Esophagus (tissue), 2 donors: ENCODE data around the gene LRRC40. TPM values are rescaled to one million over a fixed set of nuclear protein-coding genes. Genes with fewer than 3 reads are reported as not detected.

Experiments used
- H3K27ac ChIP-seq, 2 donors: one replicate each; pipeline ENCODE4 v1.5.1; 2013; ENCODE audit warnings: low read depth in 2 of 2, mild to moderate bottlenecking in 2 of 2, inconsistent platforms in 1 of 2, low read length in 1 of 2, moderate library complexity in 1 of 2
- H3K27me3 ChIP-seq, 2 donors: one replicate each; pipeline ENCODE4 v1.6.1; 2013; ENCODE audit warnings: low read length in 2 of 2, control low read depth in 1 of 2, mild to moderate bottlenecking in 1 of 2; ENCODE audit not compliant: insufficient read depth in 2 of 2, control insufficient read depth in 1 of 2
- H3K36me3 ChIP-seq, 2 donors: one replicate each; pipeline ENCODE4 v1.6.1; 2013; ENCODE audit warnings: low read length in 1 of 2; ENCODE audit not compliant: control insufficient read depth in 2 of 2, insufficient read depth in 2 of 2
- H3K4me1 ChIP-seq, 2 donors: one replicate each; pipeline ENCODE4 v1.6.1; 2013; ENCODE audit warnings: low read length in 1 of 2; ENCODE audit not compliant: control insufficient read depth in 2 of 2, insufficient read depth in 2 of 2
- H3K4me3 ChIP-seq, 2 donors: one replicate each; pipeline ENCODE4 v1.5.1; 2013; ENCODE audit warnings: low read length in 2 of 2, mild to moderate bottlenecking in 2 of 2, low read depth in 1 of 2, moderate library complexity in 1 of 2
- H3K9me3 ChIP-seq, 2 donors: one replicate each; pipeline ENCODE4 v1.6.1; 2013; ENCODE audit warnings: mild to moderate bottlenecking in 2 of 2, low read depth in 1 of 2, low read length in 1 of 2, moderate library complexity in 1 of 2; ENCODE audit not compliant: control insufficient read depth in 2 of 2, insufficient read depth in 1 of 2
- WGBS, 2 donors: extraction: QIAGEN DNeasy Blood & Tissue Kit; methylation state at CpG; one replicate each; pipeline ENCODE4 v1.1.7; 2013; 5-methylcytosine and 5-hydroxymethylcytosine counted together
- polyA plus RNA-seq, 2 donors: library from polyadenylated mRNA; stranded (reverse); fragments of 200-250 nt; gene quantifications; one replicate each; pipeline ENCODE4 v1.2.3, GENCODE V29; 2013
- donor health status: healthy with polysubstance abuse.
- donor health status: Bipolar disorder and iron deficiency.

LRRC40 gene
- polyA plus RNA-seq, 2 donors: 5.9 to 6.1 TPM

DNA sequence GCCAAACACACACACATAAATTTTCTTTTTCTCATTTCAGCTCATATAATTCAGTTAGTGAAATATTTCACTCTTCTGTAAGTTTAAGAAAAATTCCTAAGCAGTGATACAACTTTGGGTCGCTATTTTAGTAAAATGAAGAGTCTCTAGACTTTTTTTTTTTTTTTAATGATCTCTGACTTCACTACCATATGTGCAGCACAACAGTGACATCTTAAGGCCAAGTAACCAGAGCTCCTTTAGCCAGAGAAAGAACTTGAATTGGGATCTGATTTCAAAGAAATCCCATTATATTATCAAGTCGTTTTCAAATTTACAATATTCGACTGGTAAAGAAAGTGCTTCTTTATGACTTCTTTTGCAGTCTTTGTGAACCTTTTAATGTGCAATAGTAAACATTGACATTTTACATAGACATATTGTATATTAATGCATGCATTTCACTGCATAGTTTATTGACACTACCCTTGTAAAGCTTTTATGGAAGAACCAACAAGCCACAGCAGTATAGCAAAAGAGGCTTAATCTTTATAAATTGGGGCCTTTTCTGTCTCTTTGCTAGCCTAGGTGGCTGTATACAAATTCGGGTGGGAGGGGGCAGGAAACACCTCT, 62.2 kb downstream of the LRRC40 start:
- H3K27me3 ChIP-seq: no peaks in the 10 kb centered on the region
- no peak overlapping the region for H3K27ac ChIP-seq
- no peaks in the 10 kb centered on the region for H3K4me1 ChIP-seq
- no peaks in the 10 kb centered on the region for H3K9me3 ChIP-seq
- H3K4me3 ChIP-seq: no peak overlapping the region
- no peaks in the 10 kb centered on the region for H3K36me3 ChIP-seq
- 52 to 61% methylated on average over 4 of the region's 4 CpGs for WGBS, 2 donors

DNA sequence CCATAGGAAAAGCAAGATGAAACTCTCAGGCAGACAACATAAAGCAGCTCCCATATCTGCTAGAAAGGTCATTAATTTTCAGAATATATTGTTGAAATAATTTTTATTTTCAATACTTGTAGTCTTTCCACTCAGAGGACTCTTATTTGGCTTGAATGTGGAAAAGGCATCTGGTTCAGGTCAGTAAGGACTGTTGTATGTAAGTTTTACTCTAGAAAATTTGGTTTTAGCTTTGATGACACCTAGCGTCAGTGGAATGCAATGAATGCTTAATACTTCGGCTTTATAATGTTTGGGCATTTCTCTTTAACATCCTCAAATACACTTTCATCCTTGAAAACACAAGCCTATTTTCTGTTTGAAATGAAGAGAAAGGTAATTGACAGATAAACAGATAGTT, 63.3 kb downstream of the LRRC40 start:
- Histone ChIP-seq H3K27me3 (no peaks in the 10 kb centered on the region), H3K9me3 (no peaks in the 10 kb centered on the region), H3K4me3 (no peak overlapping the region), H3K4me1 (no peaks in the 10 kb centered on the region), H3K27ac (no peak overlapping the region), H3K36me3 (no peaks in the 10 kb centered on the region)
- WGBS, 2 donors: 58 to 64% methylated on average over 2 of the region's 2 CpGs

- H3K9me3 ChIP-seq: no peaks in the 10 kb centered on the region
- H3K4me1 ChIP-seq: no peaks in the 10 kb centered on the region
- no peak overlapping the region for H3K27ac ChIP-seq
- WGBS, 2 donors: 69 to 73% methylated on average over 3 of the region's 3 CpGs
- no peaks in the 10 kb centered on the region for H3K36me3 ChIP-seq
- H3K27me3 ChIP-seq: no peaks in the 10 kb centered on the region
- no peak overlapping the region for H3K4me3 ChIP-seq
These were observed 64.5 kb downstream of the LRRC40 start for GRCh38 chr1:70140894-70141293.

DNA sequence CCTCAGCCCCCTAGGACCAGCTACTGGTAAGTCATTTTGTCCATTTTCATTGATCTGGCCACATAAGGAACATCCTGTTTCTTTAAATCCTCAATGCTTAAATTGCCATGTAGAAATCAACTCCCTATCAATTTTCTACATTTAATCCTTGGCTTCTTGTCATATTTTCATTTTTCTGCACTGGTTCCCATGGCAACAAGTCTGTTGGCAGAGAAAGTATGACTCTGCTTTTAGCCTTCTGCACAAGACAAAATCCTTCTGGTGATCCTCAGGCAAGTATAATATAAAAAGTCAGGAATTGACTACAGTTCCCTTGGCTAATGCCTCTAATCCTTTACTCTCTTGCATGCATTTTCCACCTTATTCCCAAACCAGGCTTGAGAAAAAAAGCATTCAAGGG, 65.0 kb downstream of the LRRC40 start:
- H3K36me3 ChIP-seq: no peaks in the 10 kb centered on the region
- no peak overlapping the region for H3K27ac ChIP-seq
- H3K4me1 ChIP-seq: no peaks in the 10 kb centered on the region
- H3K27me3 ChIP-seq: no peaks in the 10 kb centered on the region
- H3K9me3 ChIP-seq: no peaks in the 10 kb centered on the region
- H3K4me3 ChIP-seq: no peak overlapping the region

DNA sequence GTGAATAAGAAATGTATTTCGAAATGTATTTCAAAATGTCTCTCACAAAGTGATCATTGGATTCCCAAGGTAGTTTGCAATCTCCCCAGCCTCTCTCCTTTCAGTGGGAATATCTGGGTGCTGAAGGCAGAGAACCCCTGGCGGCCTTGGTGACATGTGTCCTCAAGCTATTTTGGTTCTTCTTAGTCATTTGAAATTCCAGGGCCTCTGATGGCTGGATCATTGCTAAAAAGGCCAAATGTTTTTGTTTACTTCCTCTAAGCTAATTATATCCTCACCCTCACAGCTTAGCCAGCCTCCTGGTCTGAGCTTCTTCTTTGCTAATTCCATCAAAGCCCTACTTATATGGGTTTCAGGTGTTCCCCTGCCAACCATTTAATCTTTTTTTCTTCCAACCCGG, 71.2 kb downstream of the LRRC40 start:
- no peak overlapping the region for H3K27ac ChIP-seq
- no peaks in the 10 kb centered on the region for H3K36me3 ChIP-seq
- H3K4me3 ChIP-seq: no peak overlapping the region
- 66 to 74% methylated on average over 3 of the region's 3 CpGs for WGBS, 2 donors
- H3K9me3 ChIP-seq: no peaks in the 10 kb centered on the region
- no peaks in the 10 kb centered on the region for H3K4me1 ChIP-seq
- H3K27me3 ChIP-seq: no peaks in the 10 kb centered on the region

GRCh38 chr1:70117046-70117445, 88.3 kb downstream of the LRRC40 start:
- Histone ChIP-seq H3K9me3 (no peaks in the 10 kb centered on the region), H3K27ac (no peak overlapping the region)

GRCh38 chr1:70115315-70115714, 90.1 kb downstream of the LRRC40 start:
- no peaks in the 10 kb centered on the region for H3K4me1 ChIP-seq
- no peak overlapping the region for H3K27ac ChIP-seq
- no peaks in the 10 kb centered on the region for H3K36me3 ChIP-seq
- H3K9me3 ChIP-seq: no peaks in the 10 kb centered on the region
- H3K27me3 ChIP-seq: no peaks in the 10 kb centered on the region
- H3K4me3 ChIP-seq: no peak overlapping the region
- 89 to 91% methylated on average over 3 of the region's 3 CpGs for WGBS, 2 donors

More at GRCh38 chr1:70117046-70117445, 88.3 kb downstream of the LRRC40 start:
- Histone ChIP-seq H3K36me3 (no peaks in the 10 kb centered on the region), H3K4me3 (no peak overlapping the region), H3K27me3 (no peaks in the 10 kb centered on the region), H3K4me1 (no peaks in the 10 kb centered on the region)

- Histone ChIP-seq H3K27ac (no peak overlapping the region), H3K9me3 (no peaks in the 10 kb centered on the region), H3K36me3 (no peaks in the 10 kb centered on the region), H3K4me1 (no peaks in the 10 kb centered on the region), H3K27me3 (no peaks in the 10 kb centered on the region), H3K4me3 (no peak overlapping the region)
- 72 to 83% methylated on average over 5 of the region's 5 CpGs for WGBS, 2 donors
These were observed 92.5 kb downstream of the LRRC40 start for GRCh38 chr1:70112838-70113237.

DNA sequence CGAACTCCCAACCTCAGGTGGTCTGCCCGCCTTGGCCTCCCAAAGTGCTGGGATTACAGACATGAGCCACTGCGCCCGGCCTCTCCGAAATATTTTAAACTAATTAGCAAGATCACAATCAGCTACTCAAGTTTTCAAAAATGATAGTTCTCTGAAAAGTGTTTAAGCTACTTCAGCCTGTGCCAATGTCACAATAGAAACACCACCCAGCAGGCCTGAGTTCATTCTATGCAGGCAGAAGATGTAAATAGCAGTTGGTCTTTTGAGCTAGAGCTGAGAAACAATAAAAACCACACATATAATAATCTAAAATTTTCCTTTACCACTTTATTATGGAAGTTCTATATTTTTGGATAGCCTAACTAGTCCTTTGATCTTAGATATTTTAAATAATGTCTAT, 96.1 kb downstream of the LRRC40 start:
- H3K9me3 ChIP-seq: no peaks in the 10 kb centered on the region
- H3K27me3 ChIP-seq: no peaks in the 10 kb centered on the region
- no peaks in the 10 kb centered on the region for H3K4me1 ChIP-seq
- WGBS, 2 donors: 87% methylated on average over 5 of the region's 5 CpGs
- H3K27ac ChIP-seq: no peak overlapping the region
- no peaks in the 10 kb centered on the region for H3K36me3 ChIP-seq
- no peak overlapping the region for H3K4me3 ChIP-seq

- Histone ChIP-seq H3K9me3 (no peaks in the 10 kb centered on the region), H3K4me3 (no peak overlapping the region), H3K27me3 (no peaks in the 10 kb centered on the region), H3K27ac (no peak overlapping the region), H3K4me1 (no peaks in the 10 kb centered on the region), H3K36me3 (no peaks in the 10 kb centered on the region)
- WGBS, 2 donors: 82 to 84% methylated on average over 1 of the region's 1 CpG
These were observed 101.6 kb downstream of the LRRC40 start for GRCh38 chr1:70103770-70104169.
